Upper lobe of right lung (tissue), 1 donor: ENCODE data around the gene ZFPL1. TPM values are rescaled to one million over a fixed set of nuclear protein-coding genes. Genes with fewer than 3 reads are reported as not detected.

Experiments used
- ATAC-seq: fragments of 200-7000 bp; cut with Tn5 transposase; one replicate; pipeline ENCODE4 v1.9.1; 2020; ENCODE audit warnings: mild to moderate bottlenecking, moderate library complexity
- DNase-seq: peaks from one replicate; pipeline ENCODE4 v3.0.0-alpha.2; 2020
- H3K27ac ChIP-seq: fragments of 200-600 bp; one replicate; pipeline ENCODE4 v1.8.0; 2022
- H3K27me3 ChIP-seq: fragments of 200-600 bp; one replicate; pipeline ENCODE4 v1.8.0; 2022; ENCODE audit warnings: mild to moderate bottlenecking
- H3K36me3 ChIP-seq: fragments of 200-600 bp; one replicate; pipeline ENCODE4 v1.8.0; 2022
- H3K4me1 ChIP-seq: fragments of 200-600 bp; one replicate; pipeline ENCODE4 v1.8.0; 2022
- H3K4me3 ChIP-seq: fragments of 200-600 bp; one replicate; pipeline ENCODE4 v1.8.0; 2022; ENCODE audit warnings: mild to moderate bottlenecking
- H3K9me3 ChIP-seq: fragments of 200-600 bp; one replicate; pipeline ENCODE4 v1.8.0; 2022
- intact Hi-C: fragments of 100-400 bp; cut with DNase I; formaldehyde crosslinking; loops from one replicate; pipeline ENCODE4 v1.11.0; 2022
- total RNA-seq: library from RNA; stranded (reverse); fragmentation: NEBNext Ultra II Directional; extraction: Animal tissue kit (Norgen Biotek cat#: 25700); gene quantifications from one replicate; pipeline ENCODE4 v1.2.1, GENCODE V29; 2021
- TF ChIP-seq, protein P1 (sequence below): fragments of 200-600 bp; IDR thresholded peaks from one replicate; pipeline ENCODE4 v1.8.0; 2022; ENCODE audit warnings: antibody characterized with exemption
- donor health status: DM: no; HTN: yes; CAD: no; lungs with severe emphysema.

ZFPL1 gene
- total RNA-seq, 1 donor from 2014 or later: 32.1 TPM

DNA sequence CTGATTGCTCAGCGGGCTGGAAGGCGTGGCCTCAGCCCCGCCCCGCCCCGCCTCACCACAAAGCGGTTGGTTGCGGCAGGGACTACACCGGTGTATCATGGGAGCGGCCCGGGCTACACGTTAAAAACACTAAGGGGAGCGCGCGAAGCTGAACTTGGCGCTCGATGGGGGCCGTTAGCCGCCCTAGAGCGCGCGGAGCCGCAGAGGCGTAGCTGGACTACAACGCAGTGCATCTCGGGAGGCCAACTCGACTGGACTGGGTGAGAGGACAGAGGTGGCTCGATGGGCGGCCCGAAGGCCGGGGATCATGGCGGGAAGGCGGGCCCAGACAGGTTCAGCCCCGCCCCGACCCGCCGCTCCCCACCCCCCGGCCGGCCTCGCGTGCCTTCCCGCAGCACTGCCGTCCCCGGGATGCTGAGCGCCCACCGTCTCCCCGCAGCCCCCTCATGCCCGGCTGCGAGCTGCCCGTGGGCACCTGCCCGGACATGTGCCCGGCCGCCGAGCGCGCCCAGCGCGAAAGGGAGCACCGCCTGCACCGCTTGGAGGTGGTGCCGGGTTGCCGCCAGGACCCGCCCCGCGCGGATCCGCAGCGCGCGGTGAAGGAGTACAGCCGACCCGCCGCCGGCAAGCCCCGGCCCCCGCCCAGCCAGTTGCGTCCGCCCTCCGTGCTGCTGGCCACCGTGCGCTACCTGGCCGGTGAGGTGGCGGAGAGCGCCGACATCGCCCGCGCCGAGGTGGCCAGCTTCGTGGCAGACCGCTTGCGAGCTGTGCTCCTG, 43.0 kb upstream of the ZFPL1 start, which contains the start of gene SAC3D1:
SAC3D1 (plus strand) TSS at position 364 of the 776 bp plus-strand sequence; CDS start at position 447, 83 bp downstream.
- peak; percentile 95 for ATAC-seq
- Histone ChIP-seq H3K36me3 (peaks cover 45% of the 10 kb centered on the region), H3K4me3 (peak within 1 kb of the TSS; percentile 83), H3K27ac (peak within 1 kb of the TSS; percentile 90), H3K9me3 (no peaks in the 10 kb centered on the region), H3K4me1 (peaks cover 29% of the 10 kb centered on the region), H3K27me3 (no peaks in the 10 kb centered on the region)
- DNase-seq: peak; percentile 95
- intact Hi-C loops: no loop called here
- TF ChIP-seq, protein P1, sequence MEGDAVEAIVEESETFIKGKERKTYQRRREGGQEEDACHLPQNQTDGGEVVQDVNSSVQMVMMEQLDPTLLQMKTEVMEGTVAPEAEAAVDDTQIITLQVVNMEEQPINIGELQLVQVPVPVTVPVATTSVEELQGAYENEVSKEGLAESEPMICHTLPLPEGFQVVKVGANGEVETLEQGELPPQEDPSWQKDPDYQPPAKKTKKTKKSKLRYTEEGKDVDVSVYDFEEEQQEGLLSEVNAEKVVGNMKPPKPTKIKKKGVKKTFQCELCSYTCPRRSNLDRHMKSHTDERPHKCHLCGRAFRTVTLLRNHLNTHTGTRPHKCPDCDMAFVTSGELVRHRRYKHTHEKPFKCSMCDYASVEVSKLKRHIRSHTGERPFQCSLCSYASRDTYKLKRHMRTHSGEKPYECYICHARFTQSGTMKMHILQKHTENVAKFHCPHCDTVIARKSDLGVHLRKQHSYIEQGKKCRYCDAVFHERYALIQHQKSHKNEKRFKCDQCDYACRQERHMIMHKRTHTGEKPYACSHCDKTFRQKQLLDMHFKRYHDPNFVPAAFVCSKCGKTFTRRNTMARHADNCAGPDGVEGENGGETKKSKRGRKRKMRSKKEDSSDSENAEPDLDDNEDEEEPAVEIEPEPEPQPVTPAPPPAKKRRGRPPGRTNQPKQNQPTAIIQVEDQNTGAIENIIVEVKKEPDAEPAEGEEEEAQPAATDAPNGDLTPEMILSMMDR: no peak

DNA sequence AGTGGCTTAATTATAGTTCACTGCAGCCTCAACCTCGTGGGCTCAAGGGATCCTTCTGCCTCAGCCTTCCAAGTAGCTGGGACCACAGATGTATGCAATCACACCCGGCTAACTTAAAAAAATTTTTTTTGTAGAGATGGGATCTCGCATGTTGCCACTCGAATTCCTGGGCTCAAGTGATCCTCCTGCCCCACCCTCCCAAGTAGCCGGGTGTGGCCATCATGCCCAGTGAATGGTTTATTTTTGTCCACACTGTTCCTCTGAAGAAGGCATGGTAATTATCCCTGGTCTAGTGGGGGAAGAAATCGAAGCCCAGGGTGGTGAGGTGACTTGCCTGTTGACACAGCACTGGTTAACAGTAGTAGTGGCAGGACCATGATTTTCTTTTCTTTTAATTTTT, 41.1 kb upstream of the ZFPL1 start:
- Histone ChIP-seq H3K9me3 (no peaks in the 10 kb centered on the region), H3K27ac (no peak overlapping the region), H3K4me1 (peaks cover 29% of the 10 kb centered on the region), H3K36me3 (peaks cover 28% of the 10 kb centered on the region), H3K4me3 (no peak overlapping the region), H3K27me3 (no peaks in the 10 kb centered on the region)
- ATAC-seq (no peak), DNase-seq (no peak)
- intact Hi-C loops: no loop called here
- TF ChIP-seq, protein P1: no peak

DNA sequence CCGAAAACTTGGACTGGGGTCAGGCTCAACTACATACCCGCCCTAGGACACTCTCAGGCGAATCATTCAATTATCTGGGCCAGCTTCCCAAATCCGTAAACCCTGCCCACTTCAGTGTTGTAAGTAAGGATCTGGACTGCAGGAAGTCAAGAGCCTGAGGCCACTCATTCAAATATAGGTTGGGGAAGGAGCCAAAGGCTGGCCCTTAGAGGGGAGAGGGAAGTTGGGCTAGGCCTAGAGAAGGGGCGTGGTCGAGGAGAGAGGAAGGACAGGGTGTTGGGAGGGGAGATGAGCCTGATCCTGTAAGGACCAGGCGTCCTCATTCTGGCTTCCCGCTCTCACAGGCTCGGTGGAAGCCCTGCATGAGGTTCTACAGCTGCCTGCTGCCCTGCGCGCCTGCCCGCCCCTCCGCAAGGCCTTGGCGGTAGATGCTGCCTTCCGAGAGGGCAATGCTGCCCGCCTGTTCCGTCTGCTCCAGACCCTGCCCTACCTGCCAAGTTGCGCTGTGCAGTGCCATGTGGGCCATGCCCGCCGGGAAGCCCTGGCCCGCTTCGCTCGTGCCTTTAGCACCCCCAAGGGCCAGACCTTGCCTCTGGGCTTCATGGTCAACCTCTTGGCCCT, 40.0 kb upstream of the ZFPL1 start:
- intact Hi-C loops: no loop called here
- TF ChIP-seq, protein P1: no peak
- Histone ChIP-seq H3K9me3 (no peaks in the 10 kb centered on the region), H3K36me3 (peaks cover 19% of the 10 kb centered on the region), H3K27ac (peak overlapping the region; percentile 3), H3K27me3 (no peaks in the 10 kb centered on the region), H3K4me1 (peaks cover 29% of the 10 kb centered on the region), H3K4me3 (no peak overlapping the region)
- ATAC-seq (peak; percentile 62), DNase-seq (peak; percentile 76)

DNA sequence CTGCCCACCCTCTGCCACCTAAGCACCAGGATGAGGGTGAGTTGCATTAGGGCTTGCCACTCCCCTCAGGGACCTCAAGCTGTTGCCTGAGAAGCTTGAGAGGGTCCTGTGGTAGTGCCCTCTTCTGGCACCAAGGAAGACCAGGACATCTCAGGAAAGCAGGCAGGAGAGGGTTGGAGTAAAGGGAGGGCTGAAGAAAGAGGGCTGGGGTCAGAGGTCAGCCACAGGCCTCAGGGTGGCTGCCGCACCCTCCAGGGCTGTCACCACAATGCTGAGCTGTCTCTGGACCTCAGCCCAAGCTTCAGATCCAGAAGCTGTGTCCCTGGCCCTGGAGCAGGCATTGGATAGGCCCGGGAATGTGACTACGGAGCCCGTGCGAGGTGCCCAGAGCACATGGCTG, 39.0 kb upstream of the ZFPL1 start:
- intact Hi-C loops: no loop called here
- TF ChIP-seq, protein P1: no peak
- ATAC-seq (no peak), DNase-seq (no peak)
- H3K36me3 ChIP-seq: peaks cover 14% of the 10 kb centered on the region
- no peaks in the 10 kb centered on the region for H3K27me3 ChIP-seq
- H3K4me3 ChIP-seq: no peak overlapping the region
- H3K9me3 ChIP-seq: no peaks in the 10 kb centered on the region
- no peak overlapping the region for H3K27ac ChIP-seq
- peaks cover 28% of the 10 kb centered on the region for H3K4me1 ChIP-seq

DNA sequence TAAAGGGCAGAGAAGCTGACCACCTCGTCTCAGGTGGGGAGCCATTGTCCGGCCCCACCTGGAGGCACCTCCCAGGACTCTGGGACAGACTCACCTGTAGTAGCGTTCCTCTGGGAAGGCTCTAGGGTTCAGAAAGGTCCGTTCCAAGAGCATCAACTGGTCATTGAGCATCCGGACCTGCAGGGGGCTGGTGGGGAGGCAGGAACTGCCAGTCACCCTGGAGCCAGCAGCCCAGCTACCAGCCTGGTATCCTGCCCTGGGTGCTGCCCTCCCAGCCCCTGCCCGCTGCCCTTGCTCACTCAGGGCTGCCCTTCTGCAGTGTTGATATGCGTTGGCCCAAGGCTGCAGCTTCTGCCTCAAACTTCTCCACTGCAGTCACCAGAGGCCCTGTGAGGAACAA, 38.3 kb upstream of the ZFPL1 start:
- intact Hi-C loops: no loop called here
- no peaks in the 10 kb centered on the region for H3K9me3 ChIP-seq
- no peak overlapping the region for H3K27ac ChIP-seq
- TF ChIP-seq, protein P1: no peak
- DNase-seq (no peak), ATAC-seq (no peak)
- no peak overlapping the region for H3K4me3 ChIP-seq
- peaks cover 23% of the 10 kb centered on the region for H3K4me1 ChIP-seq
- H3K36me3 ChIP-seq: peaks cover 14% of the 10 kb centered on the region
- no peaks in the 10 kb centered on the region for H3K27me3 ChIP-seq
